Adrenal gland (tissue), 5 donors: ENCODE results near the gene KDM6A.

Source experiments
- CTCF ChIP-seq, 6 experiments: fragments of 450-650 bp in 4 of 6; fragments of 200-600 bp in 2 of 6; sonication (generic) in 1 of 6; IDR thresholded peaks; 1 replicate in 5 of 6; 2 replicates in 1 of 6; pipeline versions ENCODE4 v1.5.1 to v1.8.0; 2016 to 2021; ENCODE audit warnings: antibody characterized with exemption in 6 of 6, mild to moderate bottlenecking in 2 of 6, moderate library complexity in 1 of 6
- POLR2A ChIP-seq, 2 donors: fragments of 450-650 bp; IDR thresholded peaks; one replicate each; pipeline ENCODE4 v1.6.1; 2017; ENCODE audit warnings: antibody characterized with exemption in 2 of 2, mild to moderate bottlenecking in 2 of 2, moderate library complexity in 1 of 2
- donor health status: DM: no; HTN: no; CAD: no.

- TF ChIP-seq CTCF (IDR thresholded peaks at IDR 0.05) (no peak), POLR2A (IDR thresholded peaks at IDR 0.05) (no peak)
These were observed 35.2 kb downstream of the KDM6A start for GRCh38 chrX:44908153-44908552.
